VCaP (cell line): ENCODE results near the gene PAX5.

Experiments used
- H3K27ac ChIP-seq: fragments of 450-650 bp; 2 replicates; pipeline ENCODE4 v1.5.1; 2017
- TF ChIP-seq, protein P1 (sequence below): fragments of 450-650 bp; conservative IDR thresholded peaks from 2 replicates; pipeline ENCODE4 v1.5.1; 2017; ENCODE audit warnings: mild to moderate bottlenecking, moderate library complexity

Gene PAX5

DNA sequence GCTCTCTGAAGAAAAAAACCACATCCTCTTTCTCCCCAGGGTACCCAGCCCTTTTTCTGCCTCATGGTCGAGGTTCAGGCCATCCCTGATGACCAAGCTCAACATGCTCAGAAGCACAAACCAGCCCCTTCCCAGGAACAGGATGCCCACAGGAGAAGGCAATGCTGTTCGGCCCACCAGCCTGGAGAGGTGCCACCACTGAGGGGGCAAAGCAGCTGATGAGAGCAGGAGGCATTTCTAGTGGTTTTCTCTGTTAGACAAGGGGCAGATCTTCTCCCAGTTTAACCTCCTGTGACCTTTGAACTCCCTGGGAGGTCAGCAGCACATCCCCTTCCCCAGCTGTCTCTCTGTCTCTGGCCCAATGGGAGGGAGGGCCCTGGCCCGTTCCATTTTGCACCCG, 73.0 kb downstream of the PAX5 start:
- TF ChIP-seq, protein P1, sequence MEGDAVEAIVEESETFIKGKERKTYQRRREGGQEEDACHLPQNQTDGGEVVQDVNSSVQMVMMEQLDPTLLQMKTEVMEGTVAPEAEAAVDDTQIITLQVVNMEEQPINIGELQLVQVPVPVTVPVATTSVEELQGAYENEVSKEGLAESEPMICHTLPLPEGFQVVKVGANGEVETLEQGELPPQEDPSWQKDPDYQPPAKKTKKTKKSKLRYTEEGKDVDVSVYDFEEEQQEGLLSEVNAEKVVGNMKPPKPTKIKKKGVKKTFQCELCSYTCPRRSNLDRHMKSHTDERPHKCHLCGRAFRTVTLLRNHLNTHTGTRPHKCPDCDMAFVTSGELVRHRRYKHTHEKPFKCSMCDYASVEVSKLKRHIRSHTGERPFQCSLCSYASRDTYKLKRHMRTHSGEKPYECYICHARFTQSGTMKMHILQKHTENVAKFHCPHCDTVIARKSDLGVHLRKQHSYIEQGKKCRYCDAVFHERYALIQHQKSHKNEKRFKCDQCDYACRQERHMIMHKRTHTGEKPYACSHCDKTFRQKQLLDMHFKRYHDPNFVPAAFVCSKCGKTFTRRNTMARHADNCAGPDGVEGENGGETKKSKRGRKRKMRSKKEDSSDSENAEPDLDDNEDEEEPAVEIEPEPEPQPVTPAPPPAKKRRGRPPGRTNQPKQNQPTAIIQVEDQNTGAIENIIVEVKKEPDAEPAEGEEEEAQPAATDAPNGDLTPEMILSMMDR, result no peak
- H3K27ac ChIP-seq, result peak overlapping the region; percentile 69

DNA sequence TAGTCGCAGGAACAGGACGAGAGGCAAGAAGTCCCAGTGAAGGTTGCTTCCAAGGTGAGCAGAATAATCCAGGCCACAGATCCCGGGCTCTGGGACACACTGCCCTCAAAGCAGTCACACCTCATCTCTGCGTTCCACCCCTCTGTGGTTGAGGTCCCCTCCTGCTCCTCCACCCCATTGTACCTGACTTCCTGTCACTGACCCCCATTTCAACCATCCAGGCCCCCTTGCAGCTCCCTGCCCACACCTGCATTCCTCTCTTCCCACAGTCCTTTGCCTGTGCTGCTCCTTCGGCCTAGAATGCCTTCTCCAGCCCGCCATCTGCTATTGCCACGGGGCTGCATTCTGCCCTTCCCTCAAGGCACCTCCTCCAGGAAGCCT, 73.5 kb downstream of the PAX5 start:
- peak overlapping the region; percentile 69 for H3K27ac ChIP-seq
- TF ChIP-seq, protein P1, result no peak

DNA sequence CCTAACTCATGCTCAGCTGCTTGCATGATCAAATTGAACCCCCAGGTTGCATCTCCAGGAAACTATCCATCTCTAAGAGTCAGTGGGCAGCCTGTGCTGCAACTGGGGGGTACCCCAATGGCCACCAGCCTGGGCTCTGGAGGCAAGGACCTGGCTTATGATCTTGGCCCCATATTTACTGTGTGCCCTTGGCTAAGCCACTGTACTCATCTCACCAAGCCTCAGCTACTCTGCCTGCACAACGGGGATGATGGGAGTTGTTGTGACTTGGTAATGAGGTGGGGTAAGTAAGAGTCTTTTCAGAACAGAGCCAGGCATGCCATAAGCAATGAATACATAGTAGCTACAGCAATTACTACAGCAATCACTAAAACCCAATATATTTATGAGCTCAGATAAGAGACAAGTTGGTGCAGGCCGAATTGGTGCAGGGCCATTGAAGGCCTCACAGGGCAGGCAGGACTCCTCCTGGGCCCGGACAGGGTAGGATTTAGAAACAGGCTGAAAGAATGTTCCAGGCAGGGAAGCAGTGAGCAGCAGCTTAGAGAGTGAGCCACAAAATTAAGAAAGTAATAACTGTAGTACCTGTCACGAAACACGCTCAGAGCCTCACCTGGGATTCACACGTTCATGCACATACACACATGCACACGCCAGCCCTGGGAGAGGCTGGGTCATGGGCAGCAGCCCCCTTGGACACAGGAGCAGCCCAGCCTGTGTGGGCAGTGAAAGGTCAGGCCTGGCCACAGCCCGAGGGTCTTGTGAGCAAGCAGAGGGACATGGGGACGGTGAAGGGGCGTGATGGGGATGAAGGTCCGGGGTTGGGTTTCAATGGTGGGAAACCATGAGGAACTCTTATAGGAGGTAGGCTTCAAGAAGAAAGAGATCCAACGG, 74.1 kb downstream of the PAX5 start:
- H3K27ac ChIP-seq, result no peak overlapping the region

DNA sequence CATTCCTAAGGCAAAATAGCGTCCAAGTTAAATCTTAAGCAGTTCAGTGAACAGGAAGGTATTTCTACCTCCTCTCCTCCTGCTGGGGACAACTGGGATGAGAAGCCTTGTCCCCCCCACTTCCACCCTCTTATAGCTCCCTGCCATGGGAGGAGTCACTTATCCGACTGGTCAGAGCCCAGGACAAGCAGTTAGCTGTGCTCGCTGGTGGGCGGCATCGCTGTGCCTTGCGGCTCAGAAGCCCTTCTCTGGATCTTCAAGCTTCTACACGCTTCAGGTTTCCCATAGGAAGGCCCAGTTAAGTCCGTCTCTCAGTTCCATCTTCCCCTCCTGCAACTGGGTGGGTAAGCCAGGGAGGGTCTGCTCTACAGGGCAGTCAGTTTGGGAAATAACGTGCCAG, 77.2 kb downstream of the PAX5 start:
- no peak overlapping the region for H3K27ac ChIP-seq
- TF ChIP-seq, protein P1, result no peak

More for the DNA sequence above, 74.1 kb downstream of the PAX5 start:
- TF ChIP-seq, protein P1, result no peak

DNA sequence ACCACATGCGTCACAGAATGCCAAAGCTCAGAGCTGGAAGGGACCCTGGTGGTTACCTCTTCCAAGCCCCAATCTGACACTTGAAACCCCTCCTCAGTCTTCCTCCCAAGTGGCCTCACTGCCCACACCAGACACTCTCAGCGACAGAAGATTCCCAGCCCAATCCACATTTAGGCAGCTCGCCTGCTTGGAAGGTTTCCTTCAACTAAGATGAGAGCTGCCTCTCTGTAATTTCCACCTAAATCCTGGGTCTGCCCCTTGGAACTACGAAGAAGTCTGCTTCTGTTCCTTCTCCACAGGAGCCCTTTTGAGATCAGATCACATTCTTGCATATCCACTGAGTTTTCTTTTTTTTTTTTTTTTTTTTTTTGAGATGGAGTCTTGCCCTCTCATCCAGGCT, 83.7 kb downstream of the PAX5 start:
- TF ChIP-seq, protein P1, result no peak
- no peak overlapping the region for H3K27ac ChIP-seq

DNA sequence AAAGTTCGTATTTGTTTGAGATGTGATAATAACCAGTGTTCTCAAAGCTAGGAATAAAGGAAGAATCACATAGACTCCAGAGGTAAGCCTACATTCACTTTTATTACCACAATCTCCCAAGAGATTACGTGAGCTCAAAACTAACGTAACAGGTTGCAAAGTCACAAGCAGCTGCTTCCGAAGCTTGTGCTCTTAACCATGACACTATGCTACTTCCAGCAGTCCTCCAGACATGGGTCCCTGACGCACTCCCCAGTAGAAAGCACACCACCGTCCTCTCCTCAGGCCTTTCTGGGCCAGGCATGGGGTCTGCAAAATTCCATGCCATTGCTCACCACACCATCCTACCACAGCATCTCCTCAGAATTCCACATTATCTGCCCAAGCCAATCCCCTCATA, 84.6 kb downstream of the PAX5 start:
- TF ChIP-seq, protein P1, result no peak
- no peak overlapping the region for H3K27ac ChIP-seq

DNA sequence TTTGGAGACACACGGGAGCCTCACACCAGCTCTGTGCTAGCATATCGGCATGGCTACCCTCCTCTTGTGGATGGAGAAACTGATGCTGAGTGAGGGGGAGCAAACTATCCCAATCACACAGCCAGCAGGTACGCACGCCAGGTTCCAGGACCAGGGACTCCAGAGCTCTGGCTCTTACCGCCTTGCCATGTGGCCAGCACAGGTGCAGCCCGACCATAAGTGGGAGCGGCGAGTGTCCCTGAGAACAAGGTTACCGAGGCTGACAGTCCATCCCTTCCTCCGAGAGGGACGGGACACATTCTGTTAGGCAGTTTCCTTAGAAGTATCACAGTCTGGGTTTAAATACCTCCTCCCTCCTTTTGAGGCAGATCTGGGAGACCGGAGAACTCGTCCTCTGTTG, 86.0 kb downstream of the PAX5 start:
- H3K27ac ChIP-seq, result no peak overlapping the region
- TF ChIP-seq, protein P1, result no peak
